PC-3 (cell line): ENCODE measurements around the gene CRYGA.

Source experiments
- EZH2 ChIP-seq: fragments of 300-600 bp; sonication (generic); IDR thresholded peaks from one replicate; pipeline ENCODE4 v1.6.1; 2017; ENCODE audit warnings: antibody characterized with exemption, mild to moderate bottlenecking, low read length; ENCODE audit not compliant: unreplicated experiment
- EZH2phosphoT487 ChIP-seq: fragments of 300-600 bp; sonication (generic); IDR thresholded peaks from 2 replicates; pipeline ENCODE4 v1.6.1; 2018; ENCODE audit warnings: mild to moderate bottlenecking, antibody characterized with exemption, low read length, borderline replicate concordance
- TF ChIP-seq, protein P1 (sequence below): fragments of 300-600 bp; sonication (generic); conservative IDR thresholded peaks from 2 replicates; pipeline ENCODE4 v1.5.1; 2017; ENCODE audit warnings: antibody characterized with exemption, low read depth, mild to moderate bottlenecking, low read length

DNA sequence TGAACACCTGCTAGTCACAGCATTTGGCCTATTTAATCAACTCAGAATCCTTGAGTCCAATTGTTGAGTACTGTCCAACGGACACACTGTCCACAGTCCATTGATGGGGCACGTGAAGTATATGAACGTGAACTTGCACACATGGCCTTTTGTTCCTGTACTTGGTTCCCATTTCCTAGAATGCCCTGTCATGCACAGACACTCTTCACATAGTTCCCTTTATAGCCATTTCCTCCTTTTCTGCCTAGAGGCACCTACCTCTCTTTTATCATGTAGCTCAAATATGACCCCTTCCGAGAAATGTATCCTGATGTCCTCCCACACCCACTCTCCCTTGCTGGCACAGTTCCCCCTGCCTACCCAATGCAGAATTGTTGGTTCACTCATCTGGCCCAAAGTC, 8.7 kb upstream of the CRYGA start:
- TF ChIP-seq EZH2: no peak
- TF ChIP-seq, protein P1, sequence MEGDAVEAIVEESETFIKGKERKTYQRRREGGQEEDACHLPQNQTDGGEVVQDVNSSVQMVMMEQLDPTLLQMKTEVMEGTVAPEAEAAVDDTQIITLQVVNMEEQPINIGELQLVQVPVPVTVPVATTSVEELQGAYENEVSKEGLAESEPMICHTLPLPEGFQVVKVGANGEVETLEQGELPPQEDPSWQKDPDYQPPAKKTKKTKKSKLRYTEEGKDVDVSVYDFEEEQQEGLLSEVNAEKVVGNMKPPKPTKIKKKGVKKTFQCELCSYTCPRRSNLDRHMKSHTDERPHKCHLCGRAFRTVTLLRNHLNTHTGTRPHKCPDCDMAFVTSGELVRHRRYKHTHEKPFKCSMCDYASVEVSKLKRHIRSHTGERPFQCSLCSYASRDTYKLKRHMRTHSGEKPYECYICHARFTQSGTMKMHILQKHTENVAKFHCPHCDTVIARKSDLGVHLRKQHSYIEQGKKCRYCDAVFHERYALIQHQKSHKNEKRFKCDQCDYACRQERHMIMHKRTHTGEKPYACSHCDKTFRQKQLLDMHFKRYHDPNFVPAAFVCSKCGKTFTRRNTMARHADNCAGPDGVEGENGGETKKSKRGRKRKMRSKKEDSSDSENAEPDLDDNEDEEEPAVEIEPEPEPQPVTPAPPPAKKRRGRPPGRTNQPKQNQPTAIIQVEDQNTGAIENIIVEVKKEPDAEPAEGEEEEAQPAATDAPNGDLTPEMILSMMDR: no peak
- no peak for TF ChIP-seq EZH2phosphoT487
